Neural progenitor cell (in vitro differentiated cells): ENCODE results near the gene NEK6. TPM values are rescaled to one million over a fixed set of nuclear protein-coding genes. Genes with fewer than 3 reads are reported as not detected.

ENCODE experiments used
- DNase-seq: peaks from one replicate; pipeline ENCODE4 v3.0.0-alpha.2; 2016; ENCODE audit warnings: low spot score
- H2AFZ ChIP-seq: fragments of 200-600 bp; sonication (generic); replicated peaks from 2 replicates; pipeline ENCODE4 v1.6.1; 2016; ENCODE audit warnings: antibody characterized with exemption
- H3F3A ChIP-seq: fragments of 200-600 bp; sonication (generic); 2 replicates; pipeline ENCODE4 v1.6.1; 2016; ENCODE audit warnings: antibody characterized with exemption, low read depth
- H3K27ac ChIP-seq: fragments of 200-600 bp; sonication (generic); 2 replicates; pipeline ENCODE4 v1.5.1; 2016; ENCODE audit warnings: mild to moderate bottlenecking
- H3K27me3 ChIP-seq: fragments of 200-600 bp; sonication (generic); 2 replicates; pipeline ENCODE4 v1.6.1; 2016; ENCODE audit warnings: mild to moderate bottlenecking, moderate library complexity
- H3K36me3 ChIP-seq: fragments of 200-600 bp; sonication (generic); 2 replicates; pipeline ENCODE4 v1.5.1; 2016
- H3K4me1 ChIP-seq: fragments of 200-600 bp; sonication (generic); 2 replicates; pipeline ENCODE4 v1.6.1; 2016; ENCODE audit warnings: mixed run types
- H3K4me2 ChIP-seq: fragments of 200-600 bp; sonication (generic); 2 replicates; pipeline ENCODE4 v1.6.1; 2016
- H3K4me3 ChIP-seq: fragments of 200-600 bp; sonication (generic); 2 replicates; pipeline ENCODE4 v1.5.1; 2016
- H3K79me2 ChIP-seq: fragments of 200-600 bp; sonication (generic); 2 replicates; pipeline ENCODE4 v1.6.1; 2016; ENCODE audit warnings: low read depth
- H3K9ac ChIP-seq: fragments of 200-600 bp; sonication (generic); 2 replicates; pipeline ENCODE4 v1.6.1; 2016
- H3K9me3 ChIP-seq: fragments of 200-600 bp; sonication (generic); 2 replicates; pipeline ENCODE4 v1.5.1; 2016; ENCODE audit warnings: low read depth
- H4K20me1 ChIP-seq: fragments of 200-600 bp; sonication (generic); 2 replicates; pipeline ENCODE4 v1.6.1; 2016; ENCODE audit warnings: low read depth
- H3K27ac Mint-ChIP-seq: 3 replicates; pipeline ENCODE4 v1.8.0; 2021; ENCODE audit warnings: mixed read lengths
- H3K27me3 Mint-ChIP-seq: 2 replicates; pipeline ENCODE4 v1.8.0; 2022; ENCODE audit warnings: low read depth, mild to moderate bottlenecking, inconsistent platforms, moderate library complexity, mixed read lengths; ENCODE audit not compliant: insufficient read depth
- H3K36me3 Mint-ChIP-seq: 3 replicates; pipeline ENCODE4 v1.8.0; 2021; ENCODE audit warnings: mixed read lengths
- H3K4me1 Mint-ChIP-seq: 3 replicates; pipeline ENCODE4 v1.8.0; 2021; ENCODE audit warnings: mixed read lengths
- H3K4me3 Mint-ChIP-seq: 3 replicates; pipeline ENCODE4 v1.8.0; 2021; ENCODE audit warnings: mild to moderate bottlenecking, moderate library complexity, mixed read lengths
- H3K9me3 Mint-ChIP-seq: 3 replicates; pipeline ENCODE4 v1.8.0; 2020; ENCODE audit warnings: mixed read lengths
- EZH2 ChIP-seq: fragments of 200-600 bp; sonication (generic); IDR thresholded peaks from 2 replicates; pipeline ENCODE4 v1.6.1; 2017; ENCODE audit warnings: antibody characterized with exemption, mild to moderate bottlenecking, moderate library complexity
- EZH2phosphoT487 ChIP-seq: fragments of 200-600 bp; sonication (generic); IDR thresholded peaks from 2 replicates; pipeline ENCODE4 v1.6.1; 2017; ENCODE audit warnings: antibody characterized with exemption
- total RNA-seq: library from RNA; depleted of rRNA; stranded (reverse); fragments of >200 nt; gene quantifications from 2 replicates; pipeline ENCODE4 v1.2.3, GENCODE V29; 2015; ENCODE audit warnings: low replicate concordance
- TF ChIP-seq, protein P1 (sequence below): fragments of 200-600 bp; sonication (generic); IDR thresholded peaks from 2 replicates; pipeline ENCODE4 v1.5.1; 2017; ENCODE audit warnings: antibody characterized with exemption, mild to moderate bottlenecking

NEK6 gene
- total RNA-seq, 1 donor from 2014 or later = 18.5 TPM

- no peaks in the 10 kb centered on the region for H3K36me3 ChIP-seq
- TF ChIP-seq, protein P1, sequence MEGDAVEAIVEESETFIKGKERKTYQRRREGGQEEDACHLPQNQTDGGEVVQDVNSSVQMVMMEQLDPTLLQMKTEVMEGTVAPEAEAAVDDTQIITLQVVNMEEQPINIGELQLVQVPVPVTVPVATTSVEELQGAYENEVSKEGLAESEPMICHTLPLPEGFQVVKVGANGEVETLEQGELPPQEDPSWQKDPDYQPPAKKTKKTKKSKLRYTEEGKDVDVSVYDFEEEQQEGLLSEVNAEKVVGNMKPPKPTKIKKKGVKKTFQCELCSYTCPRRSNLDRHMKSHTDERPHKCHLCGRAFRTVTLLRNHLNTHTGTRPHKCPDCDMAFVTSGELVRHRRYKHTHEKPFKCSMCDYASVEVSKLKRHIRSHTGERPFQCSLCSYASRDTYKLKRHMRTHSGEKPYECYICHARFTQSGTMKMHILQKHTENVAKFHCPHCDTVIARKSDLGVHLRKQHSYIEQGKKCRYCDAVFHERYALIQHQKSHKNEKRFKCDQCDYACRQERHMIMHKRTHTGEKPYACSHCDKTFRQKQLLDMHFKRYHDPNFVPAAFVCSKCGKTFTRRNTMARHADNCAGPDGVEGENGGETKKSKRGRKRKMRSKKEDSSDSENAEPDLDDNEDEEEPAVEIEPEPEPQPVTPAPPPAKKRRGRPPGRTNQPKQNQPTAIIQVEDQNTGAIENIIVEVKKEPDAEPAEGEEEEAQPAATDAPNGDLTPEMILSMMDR = no peak
- H4K20me1 ChIP-seq = peaks cover 98% of the 10 kb centered on the region
- H3K4me1 Mint-ChIP-seq = peaks cover 25% of the 10 kb centered on the region
- no peaks in the 10 kb centered on the region for H3K36me3 Mint-ChIP-seq
- H3F3A ChIP-seq = peaks cover 13% of the 10 kb centered on the region
- no peak for DNase-seq
- H3K27me3 ChIP-seq = no peaks in the 10 kb centered on the region
- H3K9me3 Mint-ChIP-seq = no peaks in the 10 kb centered on the region
- no peak overlapping the region for H3K4me3 Mint-ChIP-seq
- H3K27ac ChIP-seq = no peak overlapping the region
- peaks cover 10% of the 10 kb centered on the region for H3K79me2 ChIP-seq
- H2AFZ ChIP-seq = no peak overlapping the region
- H3K27ac Mint-ChIP-seq = no peak overlapping the region
- peaks cover 8% of the 10 kb centered on the region for H3K27me3 Mint-ChIP-seq
- no peaks in the 10 kb centered on the region for H3K9me3 ChIP-seq
- H3K4me3 ChIP-seq = no peak overlapping the region
- peaks cover 9% of the 10 kb centered on the region for H3K4me1 ChIP-seq
- no peak overlapping the region for H3K9ac ChIP-seq
- no peak overlapping the region for H3K4me2 ChIP-seq
These were observed 38.3 kb downstream of the NEK6 start for GRCh38 chr9:124296094-124296493.

GRCh38 chr9:124296796-124297550 lies 39.2 kb downstream of the NEK6 start:
- H3K27ac ChIP-seq = no peak overlapping the region
- peaks cover 98% of the 10 kb centered on the region for H4K20me1 ChIP-seq
- no peak overlapping the region for H3K4me3 ChIP-seq
- no peaks in the 10 kb centered on the region for H3K36me3 Mint-ChIP-seq
- H3K36me3 ChIP-seq = no peaks in the 10 kb centered on the region
- H3K4me1 Mint-ChIP-seq = peaks cover 23% of the 10 kb centered on the region
- no peak overlapping the region for H2AFZ ChIP-seq
- H3K9ac ChIP-seq = no peak overlapping the region
- peaks cover 7% of the 10 kb centered on the region for H3K27me3 Mint-ChIP-seq
- H3K9me3 ChIP-seq = no peaks in the 10 kb centered on the region
- no peaks in the 10 kb centered on the region for H3K27me3 ChIP-seq
- no peak overlapping the region for H3K4me3 Mint-ChIP-seq
- H3K4me2 ChIP-seq = peak overlapping the region; percentile 14
- H3F3A ChIP-seq = peaks cover 13% of the 10 kb centered on the region
- peaks cover 10% of the 10 kb centered on the region for H3K79me2 ChIP-seq
- peaks cover 9% of the 10 kb centered on the region for H3K4me1 ChIP-seq
- no peaks in the 10 kb centered on the region for H3K9me3 Mint-ChIP-seq
- no peak for DNase-seq
- H3K27ac Mint-ChIP-seq = no peak overlapping the region
- TF ChIP-seq, protein P1 = no peak
- TF ChIP-seq EZH2 (no peak), EZH2phosphoT487 (no peak)

GRCh38 chr9:124297551-124297901 lies 39.8 kb downstream of the NEK6 start:
- no peaks in the 10 kb centered on the region for H3K27me3 ChIP-seq
- H3K9me3 Mint-ChIP-seq = no peaks in the 10 kb centered on the region
- peaks cover 13% of the 10 kb centered on the region for H3F3A ChIP-seq
- H3K36me3 ChIP-seq = no peaks in the 10 kb centered on the region
- peaks cover 23% of the 10 kb centered on the region for H3K4me1 Mint-ChIP-seq
- DNase-seq = peak; percentile 65
- H3K4me1 ChIP-seq = peaks cover 9% of the 10 kb centered on the region
- H3K27me3 Mint-ChIP-seq = peaks cover 7% of the 10 kb centered on the region
- H2AFZ ChIP-seq = no peak overlapping the region
- no peak overlapping the region for H3K4me3 ChIP-seq
- no peak overlapping the region for H3K27ac ChIP-seq
- peak overlapping the region; percentile 14 for H3K4me2 ChIP-seq
- no peak overlapping the region for H3K4me3 Mint-ChIP-seq
- H3K36me3 Mint-ChIP-seq = no peaks in the 10 kb centered on the region
- H3K9ac ChIP-seq = no peak overlapping the region
- peaks cover 10% of the 10 kb centered on the region for H3K79me2 ChIP-seq
- peaks cover 92% of the 10 kb centered on the region for H4K20me1 ChIP-seq
- H3K9me3 ChIP-seq = no peaks in the 10 kb centered on the region
- H3K27ac Mint-ChIP-seq = no peak overlapping the region
- TF ChIP-seq EZH2phosphoT487 (no peak), EZH2 (no peak)
- TF ChIP-seq, protein P1 = no peak
